Retinal pigment epithelial cell (primary cell): Measurements from ENCODE around the gene CORT.

Experiments
- DNase-seq: peaks from one replicate; pipeline ENCODE4 v3.0.0-alpha.2; 2010; ENCODE audit warnings: low read depth
- H3K4me3 ChIP-seq: 2 replicates; pipeline ENCODE4 v1.5.1; 2011; ENCODE audit warnings: mild to moderate bottlenecking, low read length, control low read depth, moderate library complexity
- TF ChIP-seq, protein P1 (sequence below): conservative IDR thresholded peaks from 2 replicates; pipeline ENCODE4 v1.5.1; 2011; ENCODE audit warnings: low read depth, low read length, control low read depth, inconsistent platforms

CORT gene

GRCh38 chr1:10440794-10441193 is 9.0 kb upstream of the CORT start:
- TF ChIP-seq, protein P1, sequence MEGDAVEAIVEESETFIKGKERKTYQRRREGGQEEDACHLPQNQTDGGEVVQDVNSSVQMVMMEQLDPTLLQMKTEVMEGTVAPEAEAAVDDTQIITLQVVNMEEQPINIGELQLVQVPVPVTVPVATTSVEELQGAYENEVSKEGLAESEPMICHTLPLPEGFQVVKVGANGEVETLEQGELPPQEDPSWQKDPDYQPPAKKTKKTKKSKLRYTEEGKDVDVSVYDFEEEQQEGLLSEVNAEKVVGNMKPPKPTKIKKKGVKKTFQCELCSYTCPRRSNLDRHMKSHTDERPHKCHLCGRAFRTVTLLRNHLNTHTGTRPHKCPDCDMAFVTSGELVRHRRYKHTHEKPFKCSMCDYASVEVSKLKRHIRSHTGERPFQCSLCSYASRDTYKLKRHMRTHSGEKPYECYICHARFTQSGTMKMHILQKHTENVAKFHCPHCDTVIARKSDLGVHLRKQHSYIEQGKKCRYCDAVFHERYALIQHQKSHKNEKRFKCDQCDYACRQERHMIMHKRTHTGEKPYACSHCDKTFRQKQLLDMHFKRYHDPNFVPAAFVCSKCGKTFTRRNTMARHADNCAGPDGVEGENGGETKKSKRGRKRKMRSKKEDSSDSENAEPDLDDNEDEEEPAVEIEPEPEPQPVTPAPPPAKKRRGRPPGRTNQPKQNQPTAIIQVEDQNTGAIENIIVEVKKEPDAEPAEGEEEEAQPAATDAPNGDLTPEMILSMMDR = no peak
- no peak for DNase-seq
- H3K4me3 ChIP-seq = no peak overlapping the region

DNA sequence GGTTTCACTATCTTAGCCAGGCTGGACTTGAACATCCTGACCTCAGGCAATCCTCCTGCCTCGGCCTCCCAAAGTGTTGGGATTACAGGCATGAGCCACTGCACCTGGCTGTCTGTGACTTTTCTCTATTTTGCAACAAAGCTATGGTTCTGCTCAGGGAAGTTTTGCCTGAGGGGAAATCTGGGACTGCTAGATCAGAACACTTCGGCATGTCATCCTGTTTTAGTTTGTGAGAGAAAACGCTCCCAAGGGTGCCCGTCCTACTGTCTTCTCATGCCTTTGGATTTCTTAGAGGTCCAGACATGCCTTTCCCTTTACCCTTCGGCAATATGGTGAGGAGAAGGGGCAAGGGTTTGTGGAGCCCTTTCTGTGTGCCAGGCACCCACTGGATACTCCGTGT is 5.6 kb upstream of the CORT start:
- no peak for DNase-seq
- no peak overlapping the region for H3K4me3 ChIP-seq
- TF ChIP-seq, protein P1 = no peak

DNA sequence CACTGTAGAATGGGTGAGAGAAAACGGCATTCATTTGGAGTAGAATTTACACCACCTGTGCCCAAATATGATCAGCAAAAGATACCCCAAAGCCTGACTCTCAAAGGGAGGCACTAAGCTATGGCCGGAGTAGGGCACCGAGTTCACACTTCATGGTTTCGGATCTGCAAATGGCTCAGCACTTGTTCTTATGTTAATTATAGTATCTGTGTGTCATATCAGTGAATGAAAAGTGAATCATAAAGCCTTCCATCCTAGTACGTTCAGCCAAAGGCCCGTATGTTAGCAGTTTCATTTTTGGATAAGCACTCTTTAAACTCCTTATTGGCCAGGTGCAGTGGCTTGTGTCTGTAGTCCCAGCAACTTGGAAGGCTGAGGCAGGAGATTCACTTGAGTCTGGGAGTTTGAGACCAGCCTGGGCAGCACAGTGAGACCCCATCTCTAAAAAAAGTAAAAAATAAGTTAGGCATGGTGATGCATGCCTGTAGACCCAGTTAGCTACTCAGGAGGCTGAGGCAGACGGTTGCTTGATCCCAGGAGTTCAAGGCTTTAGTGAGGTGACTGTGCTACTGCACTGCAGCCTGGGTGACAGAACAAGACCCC is 4.9 kb upstream of the CORT start:
- TF ChIP-seq, protein P1 = no peak
- no peak overlapping the region for H3K4me3 ChIP-seq
- DNase-seq = no peak

GRCh38 chr1:10446790-10447422 is 2.9 kb upstream of the CORT start:
- DNase-seq = no peak
- TF ChIP-seq, protein P1 = no peak
- no peak overlapping the region for H3K4me3 ChIP-seq

DNA sequence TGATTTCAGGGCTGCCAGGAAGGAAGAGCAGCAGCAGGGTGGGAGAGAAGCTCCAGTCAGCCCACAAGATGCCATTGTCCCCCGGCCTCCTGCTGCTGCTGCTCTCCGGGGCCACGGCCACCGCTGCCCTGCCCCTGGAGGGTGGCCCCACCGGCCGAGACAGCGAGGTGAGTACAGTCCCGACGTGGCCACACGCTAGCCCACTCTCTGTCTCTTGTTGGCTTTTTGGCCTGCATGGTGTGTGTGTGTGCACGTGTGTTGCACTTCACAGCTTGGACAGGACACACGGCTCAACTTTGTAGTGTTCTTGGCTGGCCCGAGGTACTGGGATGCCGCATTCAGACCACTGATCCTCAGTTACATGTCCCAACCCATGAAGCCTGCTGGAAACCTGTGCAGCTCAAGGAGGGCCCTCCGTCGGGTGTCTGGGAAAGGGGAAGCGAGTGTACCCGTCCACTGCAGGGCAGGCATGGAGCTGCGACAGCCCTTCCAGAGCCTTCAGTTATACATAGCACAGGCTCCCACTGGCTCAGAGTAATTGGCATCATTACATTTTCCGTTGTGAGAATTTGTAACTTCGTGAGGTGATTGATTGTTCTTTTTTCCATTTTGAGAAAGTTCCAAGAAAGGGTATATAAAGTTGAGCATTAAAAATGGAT is 454 bp downstream of the CORT start:
- TF ChIP-seq, protein P1 = no peak
- no peak for DNase-seq
- H3K4me3 ChIP-seq = no peak overlapping the region

DNA sequence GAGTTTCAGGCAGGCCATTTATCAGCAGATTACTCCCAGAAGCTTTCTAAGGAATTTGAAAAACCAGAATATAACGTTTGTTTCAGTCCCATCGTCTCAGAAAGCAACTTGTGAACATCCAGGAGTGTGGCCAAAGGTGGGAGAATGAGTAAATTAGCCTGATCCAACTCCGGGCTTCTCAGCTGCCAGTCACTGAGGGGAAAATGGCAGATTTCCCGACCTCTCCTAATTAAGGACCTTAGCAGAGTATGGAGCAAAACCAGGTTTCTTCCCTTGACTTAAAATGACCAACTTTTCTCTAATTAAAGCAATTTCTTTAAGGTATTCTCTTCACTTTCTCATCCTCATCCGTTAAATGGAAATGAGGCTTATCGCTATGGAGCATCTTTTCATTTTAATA is 1.0 kb downstream of the CORT start:
- no peak overlapping the region for H3K4me3 ChIP-seq
- DNase-seq = no peak
- TF ChIP-seq, protein P1 = no peak

- no peak for DNase-seq
- H3K4me3 ChIP-seq = no peak overlapping the region
- TF ChIP-seq, protein P1 = no peak
Measured at GRCh38 chr1:10451287-10451686, 1.5 kb downstream of the CORT start.
